GM12874 (cell line): ENCODE measurements around the gene UBE2S.

Experiments used
- TF ChIP-seq, protein P1 (sequence below): IDR thresholded peaks from 2 replicates; pipeline ENCODE4 v1.5.1; 2011; ENCODE audit warnings: low read depth, mild to moderate bottlenecking, control low read depth, low read length, moderate library complexity; ENCODE audit not compliant: insufficient read depth

Gene UBE2S

DNA sequence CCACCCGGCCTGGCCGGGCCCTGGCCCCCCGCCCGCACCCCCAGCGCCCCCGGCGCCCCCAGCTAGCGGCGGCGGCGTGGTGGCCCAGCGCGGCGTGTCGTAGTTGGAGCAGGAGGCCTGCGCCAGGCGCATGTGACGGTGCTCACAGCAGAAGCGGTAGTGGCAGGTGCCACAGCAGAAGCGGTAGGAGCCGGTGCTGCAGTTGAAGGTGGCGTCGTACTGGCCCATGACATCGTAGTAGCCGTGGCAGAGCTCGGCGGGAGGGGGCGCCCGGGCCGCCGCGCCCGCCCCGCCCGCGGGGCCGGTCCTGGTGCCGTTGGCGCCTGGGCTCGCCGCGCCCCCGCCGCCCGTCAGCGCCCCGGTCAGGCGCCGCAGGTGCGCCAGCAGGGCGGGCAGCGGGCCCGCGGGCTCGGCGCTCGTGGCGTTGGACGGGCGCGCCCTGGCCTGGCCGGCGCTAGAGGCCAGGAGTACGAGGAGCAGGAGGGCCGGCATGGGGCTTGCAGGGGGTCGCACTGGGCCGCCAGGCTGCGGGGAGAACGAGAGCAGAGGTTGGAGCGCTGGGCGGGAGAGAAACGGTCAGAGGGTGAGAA, 34.9 kb upstream of the UBE2S start:
- TF ChIP-seq, protein P1, sequence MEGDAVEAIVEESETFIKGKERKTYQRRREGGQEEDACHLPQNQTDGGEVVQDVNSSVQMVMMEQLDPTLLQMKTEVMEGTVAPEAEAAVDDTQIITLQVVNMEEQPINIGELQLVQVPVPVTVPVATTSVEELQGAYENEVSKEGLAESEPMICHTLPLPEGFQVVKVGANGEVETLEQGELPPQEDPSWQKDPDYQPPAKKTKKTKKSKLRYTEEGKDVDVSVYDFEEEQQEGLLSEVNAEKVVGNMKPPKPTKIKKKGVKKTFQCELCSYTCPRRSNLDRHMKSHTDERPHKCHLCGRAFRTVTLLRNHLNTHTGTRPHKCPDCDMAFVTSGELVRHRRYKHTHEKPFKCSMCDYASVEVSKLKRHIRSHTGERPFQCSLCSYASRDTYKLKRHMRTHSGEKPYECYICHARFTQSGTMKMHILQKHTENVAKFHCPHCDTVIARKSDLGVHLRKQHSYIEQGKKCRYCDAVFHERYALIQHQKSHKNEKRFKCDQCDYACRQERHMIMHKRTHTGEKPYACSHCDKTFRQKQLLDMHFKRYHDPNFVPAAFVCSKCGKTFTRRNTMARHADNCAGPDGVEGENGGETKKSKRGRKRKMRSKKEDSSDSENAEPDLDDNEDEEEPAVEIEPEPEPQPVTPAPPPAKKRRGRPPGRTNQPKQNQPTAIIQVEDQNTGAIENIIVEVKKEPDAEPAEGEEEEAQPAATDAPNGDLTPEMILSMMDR = no peak

DNA sequence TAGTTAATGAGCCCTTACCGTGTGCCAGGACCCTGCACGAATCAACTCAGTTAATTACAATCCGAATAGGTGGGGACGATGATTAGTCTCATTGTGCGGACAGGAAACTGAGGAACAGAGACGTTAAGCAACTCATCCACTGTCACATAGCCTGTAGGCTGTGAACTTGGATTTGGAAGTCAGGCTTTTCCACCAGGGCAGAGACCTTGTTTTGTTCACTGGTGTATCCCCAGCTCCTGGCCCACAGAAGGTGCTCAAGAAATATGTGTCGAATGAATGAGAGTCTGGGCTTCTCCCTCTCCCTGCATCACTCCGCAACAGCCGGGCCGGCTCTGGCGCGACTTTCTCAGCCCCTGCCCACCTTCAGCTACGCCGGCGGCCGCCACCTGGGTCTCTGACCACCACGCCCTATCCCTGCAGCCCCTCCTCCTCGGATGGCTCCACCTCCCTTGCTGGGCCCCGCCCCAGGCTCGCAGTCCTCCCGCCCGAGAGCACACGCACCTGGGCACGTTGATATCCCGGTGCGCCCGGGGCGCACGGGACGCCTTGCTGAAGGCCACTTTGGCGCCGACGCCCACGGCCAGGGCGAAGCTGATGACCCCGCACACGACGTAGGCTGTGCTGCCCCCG, 34.2 kb upstream of the UBE2S start:
- TF ChIP-seq, protein P1 = no peak

DNA sequence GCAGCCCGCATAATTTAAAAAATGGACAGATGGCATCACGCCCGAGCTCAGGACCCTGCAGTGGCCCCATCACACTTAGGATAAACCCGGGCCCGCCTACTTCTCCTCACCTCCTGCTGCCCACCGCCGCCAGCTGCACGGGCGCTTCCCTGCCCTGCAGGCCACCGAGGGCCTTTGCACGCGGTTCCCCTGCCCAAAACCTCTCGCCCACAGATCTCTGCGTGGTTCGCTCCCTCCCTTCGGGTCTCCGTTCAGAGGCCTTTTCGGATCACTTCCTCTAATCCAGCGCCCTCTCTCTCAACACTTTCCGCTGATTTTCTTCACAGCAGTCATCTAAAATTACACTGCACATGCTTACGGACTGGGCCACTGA, 33.7 kb upstream of the UBE2S start:
- TF ChIP-seq, protein P1 = no peak

DNA sequence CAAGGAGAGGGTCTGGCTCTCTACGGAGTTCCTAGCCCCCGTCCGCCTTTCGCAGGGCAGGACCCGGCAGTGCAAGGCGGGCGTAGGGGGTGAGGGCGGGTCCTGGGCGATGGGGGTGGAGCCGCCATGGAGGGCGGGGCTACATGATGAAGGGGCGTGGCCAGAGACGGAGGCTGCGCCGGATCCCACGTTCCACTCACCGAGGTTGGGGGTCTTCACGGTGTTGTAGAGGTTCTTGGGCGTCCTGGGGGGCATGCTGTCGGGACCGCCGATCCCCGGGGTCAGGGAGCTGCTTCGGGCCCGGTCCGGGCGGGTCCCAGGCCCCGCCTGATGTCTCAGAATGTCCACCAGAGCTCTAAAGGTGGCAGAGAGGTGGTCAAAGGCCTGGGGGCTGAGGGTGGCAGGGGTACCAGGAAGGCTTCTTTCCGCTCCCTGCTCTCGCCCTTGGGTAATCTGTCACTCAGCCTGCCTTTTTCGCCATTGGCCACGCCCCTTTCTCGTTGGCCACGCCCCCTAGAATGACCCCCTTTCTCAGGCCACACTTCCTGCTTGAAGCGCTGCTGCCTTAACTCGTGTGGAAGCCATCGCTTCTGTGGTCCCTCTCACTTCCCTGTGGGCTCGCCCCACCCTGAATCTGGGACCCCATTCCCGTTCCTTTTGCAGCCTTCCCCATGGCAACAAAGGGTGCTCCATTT, 33.0 kb upstream of the UBE2S start:
- TF ChIP-seq, protein P1 = no peak

DNA sequence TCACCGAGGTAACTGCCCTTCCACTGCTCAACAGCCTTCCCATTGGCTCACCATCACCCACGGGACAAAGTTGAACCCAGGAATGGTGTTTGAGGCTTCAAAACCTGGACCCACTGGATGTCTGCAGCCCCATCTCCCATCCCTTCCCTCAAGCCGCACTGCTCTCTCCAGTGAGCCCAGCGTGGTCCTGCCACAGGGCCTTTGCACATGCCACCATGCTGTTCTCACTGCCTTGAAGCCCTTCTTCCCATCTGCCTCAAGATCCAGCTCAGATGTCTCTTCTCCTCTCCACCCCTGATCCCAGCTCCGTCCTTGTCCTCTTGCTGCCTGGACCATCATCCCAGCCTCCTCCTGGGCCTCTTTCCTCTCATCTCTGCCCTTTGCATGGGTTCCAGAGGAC, 31.5 kb upstream of the UBE2S start:
- TF ChIP-seq, protein P1 = no peak

DNA sequence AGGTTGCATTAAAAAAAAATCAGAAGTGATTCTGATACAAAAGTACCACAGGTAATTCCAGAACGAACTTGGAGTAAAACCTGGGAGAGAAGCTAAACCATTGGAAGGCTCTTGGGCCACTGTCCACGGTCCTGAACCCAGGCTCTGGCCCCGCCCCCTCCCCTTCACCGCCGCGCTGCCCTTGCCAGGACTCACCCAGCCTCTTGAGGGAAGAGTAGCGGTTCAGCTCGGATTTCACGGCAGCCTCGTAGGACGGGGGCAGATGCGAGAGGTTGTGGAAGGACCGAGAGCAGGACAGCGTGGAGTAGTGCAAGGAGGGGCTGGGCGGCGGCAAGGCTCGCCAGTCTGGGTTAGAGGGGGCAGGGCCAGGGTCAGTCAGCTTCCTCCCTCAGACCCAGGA, 29.8 kb upstream of the UBE2S start:
- TF ChIP-seq, protein P1 = no peak

DNA sequence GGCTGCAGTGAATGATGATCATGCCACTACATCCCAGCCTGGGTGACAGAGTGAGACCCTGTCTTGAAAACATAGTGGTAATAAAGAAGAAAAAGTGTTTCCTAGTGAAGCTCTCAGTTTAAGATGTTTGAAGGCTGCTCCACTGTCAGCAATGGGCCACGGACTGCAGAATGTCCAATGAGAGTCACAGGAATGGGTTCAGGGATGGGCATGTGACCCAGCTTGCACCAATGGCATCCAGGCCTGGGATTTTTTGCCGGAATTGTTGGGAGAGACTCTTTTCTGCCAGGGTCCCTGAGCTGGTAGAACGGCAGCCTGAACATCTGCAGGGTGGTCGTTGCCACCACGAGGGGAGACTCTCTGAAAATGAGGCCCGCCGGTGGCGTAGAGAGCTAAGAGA, 29.3 kb upstream of the UBE2S start:
- TF ChIP-seq, protein P1 = no peak
